Lower leg skin (tissue), 3 donors: ENCODE data around the gene NXPH3.

Experiments used
- POLR2A ChIP-seq, 2 donors: fragments of 450-650 bp; IDR thresholded peaks; one replicate each; pipeline ENCODE4 v1.6.1; 2016 to 2017; ENCODE audit warnings: antibody characterized with exemption in 2 of 2, mild to moderate bottlenecking in 1 of 2, moderate library complexity in 1 of 2
- TF ChIP-seq, protein P1 (sequence below), 3 donors: fragments of 450-650 bp; IDR thresholded peaks; one replicate each; pipeline ENCODE4 v1.5.1; 2016; ENCODE audit warnings: antibody characterized with exemption in 3 of 3, mild to moderate bottlenecking in 3 of 3, moderate library complexity in 2 of 3

DNA sequence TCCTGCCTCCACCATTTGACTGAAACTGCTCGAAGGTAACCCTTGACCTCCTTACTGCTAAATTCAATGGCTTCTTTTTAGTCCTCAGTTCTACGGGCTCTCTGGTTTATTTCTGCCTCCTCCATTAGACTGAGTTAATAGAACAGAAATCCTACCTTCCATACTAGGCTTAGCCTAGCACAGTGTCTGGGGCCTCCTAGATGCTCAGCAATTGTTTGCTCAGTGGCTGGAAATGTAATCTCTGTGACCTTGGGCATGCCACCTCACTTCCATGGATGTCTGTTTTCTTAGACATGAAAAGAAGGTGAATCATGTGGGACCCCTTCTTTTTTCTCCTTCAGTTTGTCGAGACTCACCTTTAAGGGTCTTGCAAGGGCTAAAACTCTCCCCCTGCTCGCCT is 19.7 kb downstream of the NXPH3 start:
- TF ChIP-seq, protein P1, sequence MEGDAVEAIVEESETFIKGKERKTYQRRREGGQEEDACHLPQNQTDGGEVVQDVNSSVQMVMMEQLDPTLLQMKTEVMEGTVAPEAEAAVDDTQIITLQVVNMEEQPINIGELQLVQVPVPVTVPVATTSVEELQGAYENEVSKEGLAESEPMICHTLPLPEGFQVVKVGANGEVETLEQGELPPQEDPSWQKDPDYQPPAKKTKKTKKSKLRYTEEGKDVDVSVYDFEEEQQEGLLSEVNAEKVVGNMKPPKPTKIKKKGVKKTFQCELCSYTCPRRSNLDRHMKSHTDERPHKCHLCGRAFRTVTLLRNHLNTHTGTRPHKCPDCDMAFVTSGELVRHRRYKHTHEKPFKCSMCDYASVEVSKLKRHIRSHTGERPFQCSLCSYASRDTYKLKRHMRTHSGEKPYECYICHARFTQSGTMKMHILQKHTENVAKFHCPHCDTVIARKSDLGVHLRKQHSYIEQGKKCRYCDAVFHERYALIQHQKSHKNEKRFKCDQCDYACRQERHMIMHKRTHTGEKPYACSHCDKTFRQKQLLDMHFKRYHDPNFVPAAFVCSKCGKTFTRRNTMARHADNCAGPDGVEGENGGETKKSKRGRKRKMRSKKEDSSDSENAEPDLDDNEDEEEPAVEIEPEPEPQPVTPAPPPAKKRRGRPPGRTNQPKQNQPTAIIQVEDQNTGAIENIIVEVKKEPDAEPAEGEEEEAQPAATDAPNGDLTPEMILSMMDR (IDR thresholded peaks at IDR 0.05), result no peak
- no peak for TF ChIP-seq POLR2A (IDR thresholded peaks at IDR 0.05)
